ENCODE results near the gene SORT1.

GRCh38 chr1:109444346-109444745 lies 46.6 kb upstream of the SORT1 start:
- no peak for TF ChIP-seq CTCF (IDR thresholded peaks at IDR 0.05; ENCODE audit: poor library complexity, severe bottlenecking)
- no peak for TF ChIP-seq POLR2AphosphoS5 (IDR thresholded peaks at IDR 0.05)
- no peak for TF ChIP-seq EZH2 (IDR thresholded peaks at IDR 0.05; ENCODE audit: borderline replicate concordance, insufficient read depth, low read length, poor library complexity, severe bottlenecking)
